Measurements from ENCODE around the gene CALHM6.

Gene CALHM6

GRCh38 chr6:116430860-116431259 is 30.3 kb upstream of the CALHM6 start:
- Histone ChIP-seq H3K4me1 (ENCODE audit: control insufficient read depth in 2 of 2, insufficient read depth in 2 of 2, low read length in 2 of 2) (no peaks in the 10 kb centered on the region), H3K9me3 (ENCODE audit: control insufficient read depth in 2 of 2, low read length in 2 of 2) (no peaks in the 10 kb centered on the region), H3K9ac (ENCODE audit: low read depth in 1 of 2, low read length in 2 of 2) (no peak overlapping the region), H3K27me3 (ENCODE audit: control insufficient read depth in 2 of 2, insufficient read depth in 2 of 2, low read length in 2 of 2) (no peaks in the 10 kb centered on the region), H3K36me3 (ENCODE audit: control insufficient read depth in 2 of 2, insufficient read depth in 2 of 2, low read length in 2 of 2) (no peaks in the 10 kb centered on the region), H3K27ac (ENCODE audit: low read depth in 2 of 2, low read length in 2 of 2) (no peak overlapping the region), H3K4me3 (ENCODE audit: low read length in 2 of 2) (no peak overlapping the region)

GRCh38 chr6:116431964-116432595 is 29.1 kb upstream of the CALHM6 start:
- H3K36me3 ChIP-seq (ENCODE audit: control insufficient read depth in 2 of 2, insufficient read depth in 2 of 2, low read length in 2 of 2): no peaks in the 10 kb centered on the region

DNA sequence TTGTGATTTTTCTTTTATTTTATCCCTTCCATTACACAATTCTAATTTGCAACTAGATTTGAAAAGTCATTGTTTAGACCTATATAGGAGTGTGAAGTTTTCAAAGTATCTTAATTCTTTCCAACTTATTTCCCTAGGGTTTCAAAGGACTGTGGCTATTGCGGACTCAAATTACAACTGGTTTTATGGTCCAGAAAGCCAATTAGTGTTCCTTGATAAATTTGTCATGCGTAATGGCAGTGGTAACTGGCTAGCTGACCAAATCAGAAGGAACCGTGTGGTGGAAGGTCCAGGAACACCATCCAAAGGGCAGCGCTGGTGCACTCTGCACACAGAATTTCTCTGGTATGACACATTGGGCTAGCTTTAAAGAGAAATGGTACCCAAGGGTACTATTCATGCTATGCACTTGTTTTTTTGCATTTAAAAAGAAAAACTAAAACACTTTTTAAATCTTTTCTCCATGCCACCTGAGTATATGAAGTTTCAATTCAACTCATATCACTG is 27.9 kb upstream of the CALHM6 start:
- Histone ChIP-seq H3K9ac (ENCODE audit: low read depth in 1 of 2, low read length in 2 of 2) (no peak overlapping the region), H3K27me3 (ENCODE audit: control insufficient read depth in 2 of 2, insufficient read depth in 2 of 2, low read length in 2 of 2) (no peaks in the 10 kb centered on the region), H3K4me3 (ENCODE audit: low read length in 2 of 2) (no peak overlapping the region), H3K4me1 (ENCODE audit: control insufficient read depth in 2 of 2, insufficient read depth in 2 of 2, low read length in 2 of 2) (no peaks in the 10 kb centered on the region), H3K27ac (ENCODE audit: low read depth in 2 of 2, low read length in 2 of 2) (no peak overlapping the region), H3K9me3 (ENCODE audit: control insufficient read depth in 2 of 2, low read length in 2 of 2) (no peaks in the 10 kb centered on the region), H3K36me3 (ENCODE audit: control insufficient read depth in 2 of 2, insufficient read depth in 2 of 2, low read length in 2 of 2) (no peaks in the 10 kb centered on the region)

More at GRCh38 chr6:116431964-116432595, 29.1 kb upstream of the CALHM6 start:
- H3K9me3 ChIP-seq (ENCODE audit: control insufficient read depth in 2 of 2, low read length in 2 of 2): no peaks in the 10 kb centered on the region
- H3K4me3 ChIP-seq (ENCODE audit: low read length in 2 of 2): no peak overlapping the region
- H3K27me3 ChIP-seq (ENCODE audit: control insufficient read depth in 2 of 2, insufficient read depth in 2 of 2, low read length in 2 of 2): no peaks in the 10 kb centered on the region
- no peak overlapping the region for H3K9ac ChIP-seq (ENCODE audit: low read depth in 1 of 2, low read length in 2 of 2)
- no peaks in the 10 kb centered on the region for H3K4me1 ChIP-seq (ENCODE audit: control insufficient read depth in 2 of 2, insufficient read depth in 2 of 2, low read length in 2 of 2)
- no peak overlapping the region for H3K27ac ChIP-seq (ENCODE audit: low read depth in 2 of 2, low read length in 2 of 2)

GRCh38 chr6:116434056-116434725 is 27.0 kb upstream of the CALHM6 start:
- Histone ChIP-seq H3K4me3 (ENCODE audit: low read length in 2 of 2) (no peak overlapping the region), H3K9me3 (ENCODE audit: control insufficient read depth in 2 of 2, low read length in 2 of 2) (no peaks in the 10 kb centered on the region), H3K9ac (ENCODE audit: low read depth in 1 of 2, low read length in 2 of 2) (no peak overlapping the region), H3K36me3 (ENCODE audit: control insufficient read depth in 2 of 2, insufficient read depth in 2 of 2, low read length in 2 of 2) (no peaks in the 10 kb centered on the region), H3K4me1 (ENCODE audit: control insufficient read depth in 2 of 2, insufficient read depth in 2 of 2, low read length in 2 of 2) (no peaks in the 10 kb centered on the region), H3K27me3 (ENCODE audit: control insufficient read depth in 2 of 2, insufficient read depth in 2 of 2, low read length in 2 of 2) (no peaks in the 10 kb centered on the region), H3K27ac (ENCODE audit: low read depth in 2 of 2, low read length in 2 of 2) (no peak overlapping the region)

- H3K4me3 ChIP-seq (ENCODE audit: low read length in 2 of 2): no peak overlapping the region
- H3K9me3 ChIP-seq (ENCODE audit: control insufficient read depth in 2 of 2, low read length in 2 of 2): no peaks in the 10 kb centered on the region
- no peak overlapping the region for H3K27ac ChIP-seq (ENCODE audit: low read depth in 2 of 2, low read length in 2 of 2)
- H3K9ac ChIP-seq (ENCODE audit: low read depth in 1 of 2, low read length in 2 of 2): no peak overlapping the region
- no peaks in the 10 kb centered on the region for H3K27me3 ChIP-seq (ENCODE audit: control insufficient read depth in 2 of 2, insufficient read depth in 2 of 2, low read length in 2 of 2)
- no peaks in the 10 kb centered on the region for H3K4me1 ChIP-seq (ENCODE audit: control insufficient read depth in 2 of 2, insufficient read depth in 2 of 2, low read length in 2 of 2)
- no peaks in the 10 kb centered on the region for H3K36me3 ChIP-seq (ENCODE audit: control insufficient read depth in 2 of 2, insufficient read depth in 2 of 2, low read length in 2 of 2)
These were observed 24.6 kb upstream of the CALHM6 start for GRCh38 chr6:116436586-116436985.

- Histone ChIP-seq H3K4me3 (ENCODE audit: low read length in 2 of 2) (no peak overlapping the region), H3K36me3 (ENCODE audit: control insufficient read depth in 2 of 2, insufficient read depth in 2 of 2, low read length in 2 of 2) (no peaks in the 10 kb centered on the region), H3K4me1 (ENCODE audit: control insufficient read depth in 2 of 2, insufficient read depth in 2 of 2, low read length in 2 of 2) (no peaks in the 10 kb centered on the region), H3K9ac (ENCODE audit: low read depth in 1 of 2, low read length in 2 of 2) (no peak overlapping the region), H3K27ac (ENCODE audit: low read depth in 2 of 2, low read length in 2 of 2) (no peak overlapping the region), H3K9me3 (ENCODE audit: control insufficient read depth in 2 of 2, low read length in 2 of 2) (no peaks in the 10 kb centered on the region), H3K27me3 (ENCODE audit: control insufficient read depth in 2 of 2, insufficient read depth in 2 of 2, low read length in 2 of 2) (no peaks in the 10 kb centered on the region)
These were observed 23.5 kb upstream of the CALHM6 start for GRCh38 chr6:116437656-116438055.

GRCh38 chr6:116438590-116439448 is 22.4 kb upstream of the CALHM6 start:
- Histone ChIP-seq H3K4me1 (ENCODE audit: control insufficient read depth in 2 of 2, insufficient read depth in 2 of 2, low read length in 2 of 2) (no peaks in the 10 kb centered on the region), H3K9ac (ENCODE audit: low read depth in 1 of 2, low read length in 2 of 2) (no peak overlapping the region), H3K36me3 (ENCODE audit: control insufficient read depth in 2 of 2, insufficient read depth in 2 of 2, low read length in 2 of 2) (no peaks in the 10 kb centered on the region), H3K4me3 (ENCODE audit: low read length in 2 of 2) (no peak overlapping the region), H3K9me3 (ENCODE audit: control insufficient read depth in 2 of 2, low read length in 2 of 2) (no peaks in the 10 kb centered on the region), H3K27me3 (ENCODE audit: control insufficient read depth in 2 of 2, insufficient read depth in 2 of 2, low read length in 2 of 2) (no peaks in the 10 kb centered on the region), H3K27ac (ENCODE audit: low read depth in 2 of 2, low read length in 2 of 2) (no peak overlapping the region)

DNA sequence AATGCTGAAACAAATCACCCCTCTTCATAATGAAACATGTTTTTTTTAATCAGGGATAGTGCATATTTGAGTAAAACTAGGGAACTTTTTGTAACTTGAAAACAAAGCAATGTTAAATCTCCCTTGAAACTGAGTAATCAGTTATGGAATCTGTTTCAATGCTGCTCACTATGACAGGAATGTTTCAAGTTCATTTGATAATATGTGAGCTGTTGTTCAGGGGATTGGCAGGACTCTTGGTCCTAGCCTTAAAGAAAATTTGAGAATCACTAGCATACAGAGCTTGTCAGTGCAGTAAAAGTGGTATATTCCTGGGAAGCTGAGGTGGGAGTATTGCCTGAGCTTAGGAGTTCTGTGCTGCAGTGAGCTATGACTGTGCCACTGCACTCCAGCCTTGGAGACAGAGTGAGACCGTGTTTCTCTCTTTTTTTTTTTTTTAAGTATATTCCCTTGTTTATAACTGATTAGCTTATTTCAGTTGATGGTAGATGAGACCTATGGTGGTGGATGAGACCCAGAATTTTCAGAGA is 21.6 kb upstream of the CALHM6 start:
- no peak overlapping the region for H3K9ac ChIP-seq (ENCODE audit: low read depth in 1 of 2, low read length in 2 of 2)

DNA sequence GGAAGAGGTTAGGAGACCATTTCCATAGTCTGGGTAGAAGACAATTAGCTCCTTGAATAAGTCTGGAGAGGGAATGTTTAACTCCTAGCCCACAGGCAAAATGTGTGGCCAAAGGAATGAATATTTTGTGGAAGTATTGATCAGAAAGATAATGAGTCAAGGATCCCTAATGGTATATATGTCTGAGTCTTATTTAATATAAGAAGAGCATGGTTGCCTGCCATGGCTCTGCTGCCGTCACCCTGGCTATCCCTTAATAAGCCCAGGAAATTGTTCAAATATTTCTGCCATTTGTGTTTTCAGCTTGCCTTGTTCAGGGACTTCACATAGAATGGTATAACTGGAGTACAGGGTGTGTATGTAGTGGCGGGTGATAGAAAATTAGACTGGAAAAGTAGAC is 18.1 kb upstream of the CALHM6 start:
- Histone ChIP-seq H3K9ac (ENCODE audit: low read depth in 1 of 2, low read length in 2 of 2) (no peak overlapping the region), H3K9me3 (ENCODE audit: control insufficient read depth in 2 of 2, low read length in 2 of 2) (no peaks in the 10 kb centered on the region), H3K36me3 (ENCODE audit: control insufficient read depth in 2 of 2, insufficient read depth in 2 of 2, low read length in 2 of 2) (no peaks in the 10 kb centered on the region), H3K27me3 (ENCODE audit: control insufficient read depth in 2 of 2, insufficient read depth in 2 of 2, low read length in 2 of 2) (no peaks in the 10 kb centered on the region), H3K27ac (ENCODE audit: low read depth in 2 of 2, low read length in 2 of 2) (no peak overlapping the region), H3K4me3 (ENCODE audit: low read length in 2 of 2) (no peak overlapping the region), H3K4me1 (ENCODE audit: control insufficient read depth in 2 of 2, insufficient read depth in 2 of 2, low read length in 2 of 2) (peaks cover 0 to 3% of the 10 kb centered on the region in 2 donors)

More for the DNA sequence above, 21.6 kb upstream of the CALHM6 start:
- Histone ChIP-seq H3K4me1 (ENCODE audit: control insufficient read depth in 2 of 2, insufficient read depth in 2 of 2, low read length in 2 of 2) (no peaks in the 10 kb centered on the region), H3K4me3 (ENCODE audit: low read length in 2 of 2) (no peak overlapping the region), H3K27me3 (ENCODE audit: control insufficient read depth in 2 of 2, insufficient read depth in 2 of 2, low read length in 2 of 2) (no peaks in the 10 kb centered on the region), H3K9me3 (ENCODE audit: control insufficient read depth in 2 of 2, low read length in 2 of 2) (no peaks in the 10 kb centered on the region), H3K27ac (ENCODE audit: low read depth in 2 of 2, low read length in 2 of 2) (no peak overlapping the region), H3K36me3 (ENCODE audit: control insufficient read depth in 2 of 2, insufficient read depth in 2 of 2, low read length in 2 of 2) (no peaks in the 10 kb centered on the region)

- no peak overlapping the region for H3K9ac ChIP-seq (ENCODE audit: low read depth in 1 of 2, low read length in 2 of 2)
- H3K4me3 ChIP-seq (ENCODE audit: low read length in 2 of 2): no peak overlapping the region
- H3K27ac ChIP-seq (ENCODE audit: low read depth in 2 of 2, low read length in 2 of 2): no peak overlapping the region
- H3K9me3 ChIP-seq (ENCODE audit: control insufficient read depth in 2 of 2, low read length in 2 of 2): no peaks in the 10 kb centered on the region
- no peaks in the 10 kb centered on the region for H3K27me3 ChIP-seq (ENCODE audit: control insufficient read depth in 2 of 2, insufficient read depth in 2 of 2, low read length in 2 of 2)
- no peaks in the 10 kb centered on the region for H3K36me3 ChIP-seq (ENCODE audit: control insufficient read depth in 2 of 2, insufficient read depth in 2 of 2, low read length in 2 of 2)
- H3K4me1 ChIP-seq (ENCODE audit: control insufficient read depth in 2 of 2, insufficient read depth in 2 of 2, low read length in 2 of 2): peaks cover 0 to 3% of the 10 kb centered on the region in 2 donors
These were observed 17.1 kb upstream of the CALHM6 start for GRCh38 chr6:116444092-116444491.

Data from mucosa of rectum (tissue), 2 donors.